Mesenteric fat pad (tissue), 1 donor: ENCODE results near the gene SRGAP1. TPM values are rescaled to one million over a fixed set of nuclear protein-coding genes. Genes with fewer than 3 reads are reported as not detected.

Experiments used
- DNase-seq: peaks from one replicate; pipeline ENCODE4 v3.0.0-alpha.2; 2020; ENCODE audit warnings: low spot score
- total RNA-seq: library from RNA; stranded (reverse); fragmentation: NEBNext Ultra II Directional; extraction: Animal tissue kit (Norgen Biotek cat#: 25700); gene quantifications from one replicate; pipeline ENCODE4 v1.2.1, GENCODE V29; 2021
- donor health status: DM: yes; HTN: yes; CAD: no.

SRGAP1 gene
- total RNA-seq, 1 donor from 2014 or later, result 20.5 TPM

GRCh38 chr12:63964301-63964700 lies 119.8 kb downstream of the SRGAP1 start:
- DNase-seq, result no peak

- no peak for DNase-seq
These were observed 121.6 kb downstream of the SRGAP1 start for GRCh38 chr12:63965936-63966605.

- DNase-seq, result no peak
These were observed 122.1 kb downstream of the SRGAP1 start for GRCh38 chr12:63966606-63966975.

- DNase-seq, result no peak
These were observed 123.1 kb downstream of the SRGAP1 start for GRCh38 chr12:63967358-63968145.

DNA sequence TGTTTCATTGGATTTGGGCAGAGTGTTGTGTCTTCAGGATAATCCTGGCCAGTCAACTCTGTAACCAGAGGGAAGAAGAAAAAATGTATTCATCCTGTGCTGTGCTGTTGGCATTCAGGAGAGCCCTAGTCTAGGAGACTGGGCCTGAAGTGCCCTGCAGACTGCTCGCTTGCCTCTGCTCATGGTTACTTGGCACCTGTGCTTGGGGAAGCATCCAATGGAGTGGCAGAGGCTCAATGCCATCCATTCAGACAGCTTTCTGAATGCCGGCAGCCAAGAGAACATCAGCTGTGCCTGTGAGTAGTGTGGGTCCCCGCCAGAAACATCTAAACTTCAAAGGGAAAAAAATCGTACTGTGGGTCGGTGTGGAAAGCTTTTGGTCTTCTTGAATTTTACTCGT lies 124.2 kb downstream of the SRGAP1 start:
- DNase-seq, result no peak

GRCh38 chr12:63976902-63977395 lies 132.4 kb downstream of the SRGAP1 start:
- DNase-seq, result no peak

DNA sequence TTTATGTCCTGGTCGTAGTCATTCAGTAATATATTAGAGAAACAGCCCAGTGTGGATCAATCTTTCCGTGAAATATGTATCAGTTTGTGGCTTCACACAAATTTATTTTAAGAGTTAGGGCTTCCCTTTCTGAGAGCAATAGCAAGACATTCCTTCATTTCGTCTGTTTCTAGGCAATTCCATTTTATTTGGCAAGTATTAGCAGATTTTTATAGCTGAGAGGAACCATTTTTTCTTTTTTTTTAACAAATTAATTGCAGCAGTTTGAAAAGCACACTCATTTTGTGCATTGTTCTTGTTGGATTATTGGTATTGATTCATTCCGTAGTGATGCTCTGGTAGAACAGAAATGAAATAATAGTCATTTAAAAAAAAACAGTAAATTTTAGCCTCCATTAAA lies 132.9 kb downstream of the SRGAP1 start:
- no peak for DNase-seq

DNA sequence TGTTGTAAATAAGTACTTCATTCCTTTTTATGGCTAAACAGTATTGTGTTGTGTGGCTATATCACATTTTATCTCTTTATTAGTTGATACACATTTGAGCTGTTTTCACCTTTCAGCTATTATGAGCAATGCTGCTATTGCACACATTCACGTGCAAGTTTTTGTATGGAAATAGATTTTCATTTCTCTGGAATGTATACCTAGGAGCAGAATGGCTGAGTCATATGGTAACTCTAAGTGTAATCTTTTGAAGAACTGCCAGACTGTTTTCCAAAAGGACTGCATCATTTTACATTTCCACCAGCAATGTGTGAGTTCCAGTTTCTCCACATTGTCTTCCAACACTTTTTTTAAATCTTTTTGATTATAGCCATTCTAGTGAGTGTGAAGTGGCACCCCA lies 134.0 kb downstream of the SRGAP1 start:
- DNase-seq, result no peak

DNA sequence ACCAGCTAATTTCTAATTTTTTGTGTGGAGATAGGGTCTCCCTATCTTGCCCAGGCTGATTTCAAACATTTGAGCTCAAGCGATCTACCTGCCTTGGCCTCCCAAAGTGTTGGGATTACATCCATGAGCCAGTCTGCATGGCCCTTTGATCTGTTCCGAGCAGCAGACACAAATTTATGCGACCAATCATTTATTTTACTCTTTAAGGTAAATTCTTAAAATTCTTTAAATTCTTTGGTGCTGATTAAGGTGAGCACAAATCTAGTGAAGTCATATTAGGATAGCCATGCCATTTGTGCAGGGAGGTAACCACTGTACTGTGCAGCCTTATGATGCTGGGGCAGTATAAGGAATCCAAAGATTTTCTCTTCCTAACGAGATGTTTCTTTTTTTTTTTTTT lies 135.7 kb downstream of the SRGAP1 start:
- no peak for DNase-seq

DNA sequence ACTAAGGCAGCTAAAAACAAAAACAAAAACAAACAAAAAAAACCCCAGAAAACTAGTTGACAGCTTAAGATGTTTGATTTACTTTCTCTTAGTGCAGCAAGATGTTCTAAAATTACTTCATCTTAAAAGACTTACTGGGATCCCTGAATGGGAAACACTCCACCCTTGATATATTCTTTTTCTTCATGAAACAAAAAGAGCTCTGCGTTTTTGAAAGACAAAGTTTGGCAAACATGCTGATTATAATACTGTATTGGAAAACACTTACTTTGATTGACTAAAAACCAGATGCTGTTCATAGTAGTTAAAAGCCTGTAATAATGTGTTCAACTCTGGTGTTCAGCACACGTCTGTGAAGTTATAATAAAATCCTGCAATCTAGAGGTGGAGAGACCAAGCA lies 136.8 kb downstream of the SRGAP1 start:
- no peak for DNase-seq

GRCh38 chr12:63982604-63983295 lies 138.2 kb downstream of the SRGAP1 start:
- DNase-seq, result no peak

GRCh38 chr12:63985456-63985855 lies 141.0 kb downstream of the SRGAP1 start:
- no peak for DNase-seq

DNA sequence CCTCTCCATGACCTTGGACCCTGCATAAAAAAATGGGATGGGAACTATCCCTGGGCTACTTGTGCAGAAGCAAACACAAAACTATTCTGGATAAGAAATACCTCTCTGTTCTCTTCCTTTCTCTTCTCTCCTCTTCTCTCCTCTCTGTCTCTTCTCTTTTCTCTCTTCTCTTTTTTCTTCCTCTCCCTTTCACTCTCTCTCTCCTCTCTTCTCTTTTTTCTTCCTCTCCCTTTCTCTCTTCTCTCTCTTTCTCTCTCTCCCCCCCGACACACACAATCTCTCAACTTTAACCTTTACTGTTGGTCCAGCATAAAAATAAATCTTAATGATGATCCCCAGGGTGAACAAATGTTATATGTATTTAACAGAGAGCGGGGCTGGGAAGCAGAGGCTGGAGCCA lies 141.4 kb downstream of the SRGAP1 start:
- no peak for DNase-seq

DNA sequence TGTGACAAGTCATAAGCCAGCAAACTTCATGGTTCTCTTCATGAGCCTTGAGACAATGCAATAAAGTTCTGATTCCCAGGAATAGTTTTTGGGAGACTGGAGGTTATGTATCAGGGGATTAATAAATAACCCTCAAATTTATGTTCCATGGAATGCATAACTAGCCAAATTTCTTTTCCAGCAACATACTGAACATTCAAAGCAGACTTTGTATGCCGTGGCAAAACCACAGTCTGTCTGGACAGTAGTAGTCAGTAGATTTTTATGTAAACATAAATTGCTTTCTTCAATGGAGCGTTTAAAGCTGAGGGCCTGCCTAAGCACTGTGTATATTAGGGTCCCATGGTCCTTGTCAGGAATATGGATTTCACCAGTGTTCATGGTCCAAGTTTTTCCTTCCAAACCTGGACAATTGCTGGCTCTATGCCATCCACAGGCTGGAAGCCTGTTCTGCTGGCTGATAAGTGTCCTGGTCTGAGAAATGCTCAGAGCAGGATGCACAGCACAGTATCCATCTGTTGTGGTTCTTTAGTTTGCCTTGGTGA lies 144.9 kb downstream of the SRGAP1 start:
- DNase-seq, result no peak

GRCh38 chr12:63990828-63991547 lies 146.5 kb downstream of the SRGAP1 start:
- no peak for DNase-seq

GRCh38 chr12:63994704-63995103 lies 150.2 kb downstream of the SRGAP1 start:
- no peak for DNase-seq

- no peak for DNase-seq
These were observed 151.0 kb downstream of the SRGAP1 start for GRCh38 chr12:63995512-63995911.

DNA sequence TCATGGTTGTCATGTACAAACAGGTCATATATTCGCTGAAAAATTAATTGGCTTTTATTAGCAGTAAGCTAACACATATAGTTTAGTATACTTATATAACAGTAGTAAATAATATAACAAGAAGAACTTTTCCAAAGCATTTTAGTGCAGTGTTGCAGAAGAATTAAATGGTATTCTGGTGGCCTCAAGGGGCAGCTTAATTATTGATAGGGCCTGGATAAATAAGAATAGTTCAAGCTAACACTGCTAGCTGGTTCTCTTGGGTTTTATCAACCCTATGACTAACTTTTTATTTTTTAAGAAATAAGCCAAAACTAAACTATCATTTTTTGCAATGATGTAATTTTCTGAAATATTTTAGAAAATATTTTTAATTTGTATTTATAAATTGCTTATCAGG lies 152.1 kb downstream of the SRGAP1 start:
- no peak for DNase-seq

DNA sequence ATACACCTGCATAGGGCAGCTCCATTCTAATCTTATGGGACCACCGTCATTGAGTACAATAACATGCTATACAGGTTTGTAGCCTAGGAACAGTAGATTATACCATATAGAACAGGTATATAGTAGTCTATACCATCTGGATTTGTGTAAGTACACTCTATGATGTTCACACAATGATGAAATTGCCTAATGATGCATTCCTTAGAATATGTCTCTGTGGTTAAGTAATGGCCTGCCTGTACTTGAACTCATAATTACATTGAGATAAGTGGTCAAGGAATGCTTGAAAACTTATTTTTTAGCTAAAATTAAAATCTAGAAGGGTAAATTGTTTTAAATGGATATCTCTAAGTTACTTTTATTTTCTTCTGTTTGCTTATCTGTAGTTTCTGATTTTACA lies 152.7 kb downstream of the SRGAP1 start:
- no peak for DNase-seq

DNA sequence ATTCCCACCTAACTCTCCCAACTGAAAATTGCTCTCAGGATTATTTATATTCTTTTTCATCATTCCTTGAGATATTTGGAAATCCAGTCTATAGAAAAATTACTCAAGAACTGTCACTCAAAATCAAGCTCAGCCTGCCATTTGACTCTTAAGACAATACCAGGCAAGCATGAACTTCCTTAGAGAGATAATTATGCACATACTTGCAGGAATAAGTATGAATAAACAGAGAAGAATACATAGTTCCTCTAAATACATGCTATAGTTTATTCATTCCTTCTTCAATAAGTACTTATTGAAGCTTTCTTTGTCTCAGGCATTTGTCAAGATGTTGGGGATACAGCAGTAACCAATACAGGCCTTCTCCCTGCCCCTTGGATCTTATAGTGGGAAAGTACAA lies 154.1 kb downstream of the SRGAP1 start:
- DNase-seq, result no peak

DNA sequence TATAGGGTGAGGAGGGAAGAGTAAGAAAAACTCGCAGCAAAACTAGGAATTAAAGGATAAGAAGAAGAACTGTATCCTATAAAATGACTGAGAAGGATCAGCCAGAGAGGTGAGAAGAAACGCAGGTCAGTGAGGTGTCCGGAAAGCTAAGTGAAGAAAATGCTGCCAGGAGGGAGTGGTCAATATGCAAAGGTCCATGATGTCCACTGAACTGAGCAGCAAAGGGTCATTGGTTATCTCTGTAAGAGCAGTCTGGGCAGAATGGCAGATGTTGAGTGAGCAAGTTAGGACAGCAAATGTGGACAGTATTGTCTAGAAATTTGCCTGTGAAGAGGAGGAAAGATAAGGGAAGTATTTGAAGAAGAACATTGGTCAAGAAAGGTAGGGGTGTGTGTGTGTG lies 155.4 kb downstream of the SRGAP1 start:
- no peak for DNase-seq
